Femur (tissue), 1 donor: ENCODE measurements around the gene MAP4K3.
"Not testable (repeated sequence)": the region's sequence is repeated elsewhere in the genome, so short reads cannot be mapped to it uniquely, and the experiment has no call there.

Experiments
- DNase-seq: peaks from one replicate; pipeline ENCODE4 v3.0.0-alpha.2; 2017

Gene MAP4K3

DNA sequence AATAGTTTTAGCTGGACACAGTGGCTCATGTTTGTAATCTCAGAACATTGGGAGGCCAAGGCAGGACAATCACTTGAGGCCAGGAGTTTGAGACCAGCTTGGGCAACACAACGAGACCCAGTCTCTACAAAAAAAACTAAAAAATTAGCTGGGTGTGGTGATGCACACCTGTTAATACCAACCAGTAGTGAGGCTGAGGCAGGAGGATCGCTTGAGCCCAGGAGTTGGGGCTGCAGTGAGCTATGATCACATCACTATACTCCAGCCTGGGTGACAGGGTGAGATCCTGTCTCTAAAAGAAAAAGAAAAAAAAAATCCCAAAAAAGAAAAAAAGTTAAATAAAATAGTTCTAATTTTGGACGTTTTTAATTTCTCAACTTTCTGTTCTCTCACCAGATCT lies 68.7 kb downstream of the MAP4K3 start:
- DNase-seq = no peak

DNA sequence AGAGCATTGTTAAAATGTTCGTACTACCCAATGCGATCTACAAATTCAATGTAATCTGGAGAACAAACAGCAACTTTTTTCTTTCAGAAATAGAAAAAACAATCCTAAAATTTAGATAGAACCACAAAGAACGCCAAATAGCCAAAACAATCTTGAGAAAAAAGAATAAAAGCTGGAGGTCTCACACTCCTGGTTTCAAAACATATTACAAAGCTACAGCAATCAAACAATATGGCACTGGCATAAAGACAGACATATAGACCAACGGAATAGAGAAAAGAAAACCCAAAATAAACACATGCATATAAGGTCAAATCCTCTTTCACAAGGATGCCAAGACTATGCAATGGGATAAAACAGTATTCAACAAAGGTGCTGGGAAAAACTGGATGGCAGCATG lies 74.5 kb downstream of the MAP4K3 start:
- no peak for DNase-seq

DNA sequence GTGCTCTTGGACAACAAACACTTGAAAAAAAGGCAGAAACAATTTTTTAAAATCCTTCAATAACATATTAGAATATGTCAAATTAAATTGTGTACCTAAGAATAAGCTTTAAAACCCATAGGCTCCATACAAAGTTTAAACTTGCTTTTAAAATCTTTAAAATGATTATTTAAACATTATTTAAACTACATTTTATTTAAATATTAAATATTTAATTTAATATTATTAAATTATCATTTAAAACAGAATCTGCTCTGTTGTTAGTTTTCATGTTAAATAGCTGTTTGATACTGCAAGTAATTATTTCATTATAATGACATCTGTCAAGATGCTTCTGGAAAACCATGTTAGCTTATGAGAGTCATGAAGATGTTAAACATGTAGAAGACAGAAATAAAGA lies 75.6 kb downstream of the MAP4K3 start:
- DNase-seq = no peak

DNA sequence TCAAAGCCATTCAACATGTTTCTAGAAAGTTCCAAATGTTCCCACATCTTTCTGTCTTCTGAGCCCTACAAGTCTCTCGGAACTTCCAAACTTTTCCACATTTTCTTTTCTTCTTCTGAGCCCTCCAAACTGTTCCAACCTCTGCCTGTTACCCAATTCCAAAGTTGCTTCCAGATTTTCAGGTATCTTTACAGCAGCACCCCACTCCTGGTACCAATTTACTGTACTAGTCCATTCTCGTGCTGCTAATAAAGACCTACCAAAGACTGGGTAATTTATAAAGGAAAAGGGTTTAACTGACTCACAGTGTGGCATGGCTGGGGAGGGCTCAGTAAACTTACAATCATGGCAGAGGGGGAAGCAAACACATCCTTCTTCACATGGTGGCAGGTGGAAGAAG lies 76.7 kb downstream of the MAP4K3 start:
- not testable (repeated sequence) for DNase-seq

- DNase-seq = no peak
Observed at GRCh38 chr2:39359453-39360038, 77.5 kb downstream of the MAP4K3 start.

DNA sequence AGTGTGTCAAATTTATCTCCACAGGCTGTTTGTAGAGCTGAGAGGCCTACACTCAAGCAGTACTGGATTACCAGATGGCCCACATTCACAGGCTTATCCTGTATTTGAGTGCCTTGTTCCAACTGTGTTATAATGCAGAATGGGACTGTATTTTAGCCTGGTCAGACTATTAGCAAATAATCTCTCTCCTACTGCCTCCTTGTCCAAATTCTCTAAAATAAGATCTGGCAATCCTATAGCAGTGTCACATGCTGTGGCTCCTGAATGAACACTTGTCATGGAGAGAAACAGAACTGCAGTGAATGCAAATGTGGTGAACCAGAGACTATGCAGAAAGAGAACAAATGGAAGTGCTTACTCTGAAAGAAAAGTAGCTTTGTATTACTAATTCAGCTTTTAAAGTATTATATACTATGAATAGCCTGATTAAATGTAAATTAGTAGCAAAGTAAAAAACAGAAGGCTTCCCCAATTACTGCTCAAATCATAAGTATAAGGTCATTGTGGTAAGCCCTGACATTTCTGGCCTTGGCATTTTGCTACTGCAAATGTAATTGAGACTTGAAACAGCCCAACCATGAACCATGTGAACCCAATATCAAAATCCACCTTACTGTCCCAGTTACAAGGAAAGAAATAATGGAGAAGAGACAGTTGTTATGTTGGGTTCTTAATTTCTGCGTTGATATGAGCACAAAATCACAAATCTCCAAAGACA lies 80.0 kb downstream of the MAP4K3 start:
- no peak for DNase-seq

- DNase-seq = no peak
Observed at GRCh38 chr2:39350658-39351057, 86.4 kb downstream of the MAP4K3 start.

DNA sequence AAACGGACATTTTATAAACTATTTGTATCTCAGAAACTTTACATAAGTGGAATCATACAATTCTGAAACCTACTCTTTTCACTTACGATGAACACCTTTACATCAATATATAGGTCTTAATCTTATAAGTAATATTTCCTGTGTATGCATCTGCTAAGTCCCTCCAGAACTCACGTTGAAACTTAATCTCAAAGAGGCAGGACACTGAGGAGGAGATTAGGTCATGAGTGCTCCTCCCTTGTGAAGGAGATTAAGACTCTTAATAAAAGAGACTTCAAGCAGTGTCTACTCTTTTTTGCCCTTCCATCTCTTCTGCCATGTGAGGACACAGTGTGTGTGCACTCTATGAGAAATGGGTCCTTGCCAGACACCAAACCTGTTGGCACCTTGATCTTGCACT lies 98.6 kb downstream of the MAP4K3 start:
- DNase-seq = no peak

DNA sequence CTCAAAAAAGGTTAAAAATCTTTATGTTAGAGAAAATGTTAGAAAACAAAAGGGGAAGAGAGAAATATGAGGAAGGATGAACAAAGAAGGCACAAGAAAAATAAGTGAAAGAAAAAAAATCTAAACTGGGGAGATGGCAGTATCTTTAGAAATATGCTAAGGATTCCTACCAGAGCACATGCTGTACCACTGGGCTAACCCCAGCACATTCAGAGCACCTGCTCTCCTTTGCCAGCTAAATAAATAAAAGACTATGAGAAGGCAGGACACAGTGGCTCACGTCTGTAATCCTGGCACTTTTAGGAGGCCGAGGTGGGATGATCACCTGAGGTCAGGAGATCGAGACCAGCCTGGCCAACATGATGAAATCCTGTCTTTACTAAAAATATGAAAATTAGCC lies 101.2 kb downstream of the MAP4K3 start:
- DNase-seq = no peak

GRCh38 chr2:39334978-39335377 lies 102.1 kb downstream of the MAP4K3 start:
- DNase-seq = no peak

GRCh38 chr2:39334529-39334928 lies 102.6 kb downstream of the MAP4K3 start:
- DNase-seq = no peak

DNA sequence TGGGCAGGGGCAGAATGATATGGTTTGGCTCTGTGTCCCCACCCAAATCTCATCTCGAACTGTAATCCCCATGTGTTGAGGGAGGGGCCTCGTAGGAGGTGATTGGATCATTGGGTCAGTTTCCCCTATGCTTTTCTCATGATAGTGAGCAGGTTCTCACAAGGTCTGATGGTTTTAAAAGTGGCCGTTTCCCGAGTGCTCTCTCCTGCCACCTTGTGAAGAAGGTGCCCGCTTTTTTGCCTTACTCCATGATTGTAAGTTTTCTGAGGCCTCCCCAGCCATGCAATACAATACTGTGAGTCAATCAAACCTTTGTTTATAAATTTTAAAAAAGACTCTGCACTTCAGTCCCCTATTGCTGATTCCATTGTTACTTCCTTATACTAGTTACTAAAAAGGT lies 110.4 kb downstream of the MAP4K3 start:
- no peak for DNase-seq

- DNase-seq = no peak
Observed at GRCh38 chr2:39325966-39326365, 111.1 kb downstream of the MAP4K3 start.

DNA sequence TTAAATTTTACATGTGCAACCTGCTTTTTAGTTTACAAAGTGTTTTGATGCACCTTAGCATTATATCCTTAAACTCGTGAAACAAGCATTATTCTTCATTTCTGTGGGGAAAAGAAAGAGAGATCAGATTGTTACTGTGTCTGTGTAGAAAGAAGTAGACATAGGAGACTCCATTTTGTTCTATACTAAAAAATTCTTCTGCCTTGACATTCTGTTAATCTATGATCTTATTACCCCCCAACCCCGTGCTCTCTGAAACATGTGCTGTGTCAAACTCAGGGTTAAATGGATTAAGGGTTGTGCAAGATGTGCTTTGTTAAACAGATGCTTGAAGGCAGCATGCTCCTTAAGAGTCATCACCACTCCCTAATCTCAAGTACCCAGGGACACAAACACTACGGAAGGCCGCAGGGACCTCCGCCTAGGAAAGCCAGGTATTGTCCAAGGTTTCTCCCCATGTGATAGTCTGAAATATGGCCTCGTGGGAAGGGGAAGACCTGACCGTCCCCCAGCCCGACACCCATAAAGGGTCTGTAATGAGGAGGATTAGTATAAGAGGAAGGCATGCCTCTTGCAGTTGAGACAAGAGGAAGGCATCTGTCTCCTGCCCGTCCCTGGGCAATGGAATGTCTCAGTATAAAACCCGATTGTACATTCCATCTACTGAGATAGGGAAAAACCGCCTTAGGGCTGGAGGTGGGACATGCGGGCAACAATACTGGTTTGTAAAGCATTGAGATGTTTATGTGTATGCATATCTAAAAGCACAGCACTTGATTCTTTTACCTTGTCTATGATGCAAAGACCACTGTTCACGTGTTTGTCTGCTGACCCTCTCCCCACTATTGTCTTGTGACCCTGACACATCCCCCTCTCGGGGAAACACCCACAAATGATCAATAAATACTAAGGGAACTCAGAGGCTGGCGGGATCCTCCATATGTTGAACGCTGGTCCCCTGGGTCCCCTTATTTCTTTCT lies 115.7 kb downstream of the MAP4K3 start:
- DNase-seq = not testable (repeated sequence)

GRCh38 chr2:39320162-39320561 lies 116.9 kb downstream of the MAP4K3 start:
- no peak for DNase-seq

DNA sequence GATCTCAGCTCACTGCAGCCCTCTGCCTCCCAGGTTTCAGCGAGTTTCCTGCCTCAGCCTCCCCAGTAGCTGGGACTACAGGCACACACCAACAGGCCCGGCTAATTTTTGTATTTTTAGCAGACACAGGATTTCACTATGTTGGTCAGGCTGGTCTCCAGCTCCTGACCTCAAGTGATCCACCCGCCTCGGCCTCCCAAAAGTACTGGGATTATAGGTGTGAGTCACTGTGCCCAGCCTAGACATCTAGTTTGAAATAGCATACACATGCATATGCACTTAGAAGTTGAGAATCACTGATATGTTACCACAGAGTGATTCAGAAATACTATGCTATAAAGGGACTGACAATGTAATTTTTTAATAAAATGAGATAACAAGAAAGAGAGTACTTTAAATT lies 123.5 kb downstream of the MAP4K3 start:
- DNase-seq = no peak

- no peak for DNase-seq
Observed at GRCh38 chr2:39311469-39311868, 125.6 kb downstream of the MAP4K3 start.

- no peak for DNase-seq
Observed at GRCh38 chr2:39308778-39309177, 128.3 kb downstream of the MAP4K3 start.

DNA sequence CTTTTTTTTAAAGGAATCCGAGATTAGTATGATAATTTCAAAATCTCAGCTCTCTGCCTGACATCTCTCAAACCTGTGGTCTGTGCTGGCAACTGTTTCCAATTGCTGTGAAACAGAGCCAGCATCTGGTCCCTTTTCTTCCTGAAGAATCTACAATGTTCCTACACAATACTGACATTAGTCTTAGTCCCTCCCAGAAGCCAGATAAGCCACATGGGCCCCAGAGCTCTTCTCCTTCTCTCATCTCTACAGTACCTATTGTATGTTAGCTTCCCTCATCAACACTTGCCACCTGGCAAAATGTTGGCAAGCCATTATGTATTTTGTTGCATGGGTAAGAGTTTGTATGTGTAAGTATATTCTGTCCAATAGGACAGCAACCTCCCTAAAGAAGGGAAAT lies 130.5 kb downstream of the MAP4K3 start:
- DNase-seq = no peak

GRCh38 chr2:39304729-39305128 lies 132.4 kb downstream of the MAP4K3 start:
- no peak for DNase-seq

DNA sequence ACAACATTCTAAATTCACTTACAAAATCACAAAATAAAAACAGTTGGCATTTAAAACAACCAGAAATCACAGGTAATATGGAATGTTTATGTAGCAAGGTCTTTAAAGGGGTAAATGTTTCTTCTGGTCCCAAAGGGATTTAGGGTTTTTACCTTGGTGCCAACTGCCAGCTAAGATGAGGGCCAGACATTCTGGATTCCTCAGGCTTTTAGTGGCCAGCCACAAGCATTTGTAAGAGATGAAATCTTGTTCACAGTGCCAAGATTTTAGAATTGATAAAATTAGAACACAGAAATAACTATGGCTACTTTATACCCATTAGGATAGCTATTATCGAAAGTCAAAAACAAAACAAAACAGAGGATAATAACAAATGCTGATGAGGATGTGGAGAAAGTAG lies 132.9 kb downstream of the MAP4K3 start:
- DNase-seq = no peak

DNA sequence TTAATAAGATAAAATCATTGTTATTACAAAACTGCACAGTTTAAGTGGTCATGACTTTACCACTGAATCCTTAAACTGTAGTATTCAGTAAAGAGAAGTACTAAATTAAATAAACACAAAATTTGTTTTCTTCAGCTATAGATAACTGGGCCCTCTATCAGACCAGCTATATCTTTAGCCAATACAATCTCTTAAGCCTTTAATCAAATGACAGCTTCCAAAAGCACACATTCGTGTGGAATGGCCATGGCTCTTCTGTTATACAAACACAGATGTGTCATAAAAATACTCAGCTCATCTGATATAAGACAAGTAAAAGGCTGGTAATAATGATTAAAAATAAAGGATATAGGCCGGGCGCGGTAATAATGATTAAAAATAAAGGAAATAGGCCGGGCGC lies 135.7 kb downstream of the MAP4K3 start:
- DNase-seq = no peak

GRCh38 chr2:39300044-39300978 lies 136.8 kb downstream of the MAP4K3 start:
- no peak for DNase-seq
